B cell (primary cell): ENCODE results near the gene SLC4A1.

Experiments used
- EZH2 ChIP-seq: IDR thresholded peaks from 2 replicates; pipeline ENCODE4 v1.6.1; 2012; ENCODE audit warnings: borderline replicate concordance, low read depth, mild to moderate bottlenecking, moderate library complexity, low read length; ENCODE audit not compliant: insufficient read depth, poor library complexity, severe bottlenecking
- TF ChIP-seq, protein P1 (sequence below): fragments of 200-600 bp; IDR thresholded peaks from one replicate; pipeline ENCODE4 v1.8.0; 2022; ENCODE audit warnings: antibody characterized with exemption, mild to moderate bottlenecking

DNA sequence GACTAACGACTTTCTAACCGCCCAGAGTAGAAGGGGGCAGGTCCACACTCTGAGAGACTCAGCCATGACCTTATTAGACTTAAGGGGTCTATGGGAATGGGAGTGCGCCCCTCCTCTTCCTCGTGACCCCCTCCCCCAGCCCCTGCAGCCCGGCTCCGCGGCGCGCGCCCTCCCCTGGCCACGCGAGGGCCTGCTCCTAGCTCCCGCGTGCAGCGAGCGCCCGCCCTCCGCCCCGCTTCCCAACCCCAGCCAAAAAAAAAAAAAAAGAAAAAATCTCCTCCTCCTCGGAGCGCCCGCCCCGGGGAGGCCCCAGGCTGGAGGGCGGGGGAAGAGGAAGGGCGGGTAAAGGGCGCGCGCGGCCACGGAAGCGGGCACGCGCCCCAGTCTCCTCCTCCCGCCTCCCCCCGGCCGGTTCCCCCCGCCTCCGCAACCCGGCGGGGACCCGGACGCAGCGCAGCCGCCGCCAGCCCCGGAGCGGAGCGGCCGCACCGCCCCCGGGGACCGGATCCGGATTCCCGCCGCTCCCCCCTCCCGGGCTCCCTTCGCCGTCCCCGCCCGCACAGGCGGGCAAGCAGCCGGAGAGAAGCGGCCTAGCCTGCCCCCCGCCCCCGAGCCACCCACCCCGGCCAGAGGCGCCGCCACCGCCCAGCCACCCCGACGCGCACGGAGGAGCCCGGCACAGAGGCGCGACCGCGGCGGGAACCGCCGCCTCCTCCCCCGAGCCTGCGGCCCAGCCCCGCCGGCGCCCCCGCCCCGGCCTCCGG is 49.4 kb downstream of the SLC4A1 start:
- TF ChIP-seq, protein P1, sequence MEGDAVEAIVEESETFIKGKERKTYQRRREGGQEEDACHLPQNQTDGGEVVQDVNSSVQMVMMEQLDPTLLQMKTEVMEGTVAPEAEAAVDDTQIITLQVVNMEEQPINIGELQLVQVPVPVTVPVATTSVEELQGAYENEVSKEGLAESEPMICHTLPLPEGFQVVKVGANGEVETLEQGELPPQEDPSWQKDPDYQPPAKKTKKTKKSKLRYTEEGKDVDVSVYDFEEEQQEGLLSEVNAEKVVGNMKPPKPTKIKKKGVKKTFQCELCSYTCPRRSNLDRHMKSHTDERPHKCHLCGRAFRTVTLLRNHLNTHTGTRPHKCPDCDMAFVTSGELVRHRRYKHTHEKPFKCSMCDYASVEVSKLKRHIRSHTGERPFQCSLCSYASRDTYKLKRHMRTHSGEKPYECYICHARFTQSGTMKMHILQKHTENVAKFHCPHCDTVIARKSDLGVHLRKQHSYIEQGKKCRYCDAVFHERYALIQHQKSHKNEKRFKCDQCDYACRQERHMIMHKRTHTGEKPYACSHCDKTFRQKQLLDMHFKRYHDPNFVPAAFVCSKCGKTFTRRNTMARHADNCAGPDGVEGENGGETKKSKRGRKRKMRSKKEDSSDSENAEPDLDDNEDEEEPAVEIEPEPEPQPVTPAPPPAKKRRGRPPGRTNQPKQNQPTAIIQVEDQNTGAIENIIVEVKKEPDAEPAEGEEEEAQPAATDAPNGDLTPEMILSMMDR: peak; percentile 52
- no peak for TF ChIP-seq EZH2
